OCI-LY3 (cell line): ENCODE results near the gene ATG3.

ENCODE experiments used
- CTCF ChIP-seq: fragments of 200-600, 300-600 bp; sonication (generic); IDR thresholded peaks from 2 replicates; pipeline ENCODE4 v1.5.1; 2014; ENCODE audit warnings: antibody characterized with exemption, low read length, low read depth
- EZH2phosphoT487 ChIP-seq: fragments of 200-600 bp; shearing (Covaris generic); IDR thresholded peaks from 2 replicates; pipeline ENCODE4 v1.6.1; 2018; ENCODE audit warnings: antibody characterized with exemption, mixed run types, low read depth

- TF ChIP-seq CTCF (no peak), EZH2phosphoT487 (no peak)
Observed at GRCh38 chr3:112504123-112504522, 57.6 kb downstream of the ATG3 start.
